Measurements from ENCODE around the gene UTP11. TPM values are rescaled to one million over a fixed set of nuclear protein-coding genes. Genes with fewer than 3 reads are reported as not detected.

Gene UTP11
- total RNA-seq, 2 donors from 2014 or later, result 45.6 to 61.4 TPM

DNA sequence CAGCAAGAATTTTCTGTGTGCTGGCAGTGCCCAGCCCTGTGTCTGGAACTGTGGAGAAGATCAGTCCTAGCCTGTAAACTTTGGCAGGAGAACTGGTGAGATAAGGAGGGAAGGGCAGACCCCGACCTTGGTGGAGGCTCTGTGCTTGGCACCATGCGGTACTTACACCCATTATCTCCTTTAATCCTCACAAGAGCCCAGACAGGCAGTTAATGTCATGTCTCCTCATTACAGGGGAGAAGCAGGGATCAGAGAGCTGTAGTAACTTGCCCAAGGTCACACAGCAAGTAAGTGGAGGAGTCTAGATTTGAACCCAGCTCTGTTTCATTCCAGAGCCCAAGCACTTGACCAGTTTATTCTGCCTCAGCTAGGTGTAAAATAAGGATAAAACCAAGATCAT is 48.0 kb downstream of the UTP11 start:
- intact Hi-C loops (cut with DNase I), result no loop called here

DNA sequence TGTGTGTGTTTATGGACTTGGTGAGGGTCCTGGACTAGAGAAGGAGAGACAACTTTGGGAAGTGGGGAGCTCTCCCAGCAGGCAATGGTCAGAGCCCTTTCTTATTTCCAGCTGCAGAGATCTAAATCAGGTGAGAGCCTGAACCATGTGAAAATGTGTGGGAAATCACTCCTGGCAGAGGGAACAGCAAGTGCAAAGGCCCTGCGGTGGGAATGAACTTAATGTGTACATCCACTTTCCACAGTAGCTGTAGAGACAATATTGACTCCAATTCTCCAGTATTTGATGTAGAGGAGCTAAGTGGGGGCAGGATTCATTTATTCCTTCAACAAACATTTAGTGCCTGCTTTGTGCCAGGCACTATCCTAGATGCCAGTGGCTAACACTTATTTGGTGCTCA is 48.8 kb downstream of the UTP11 start:
- intact Hi-C loops (cut with DNase I), result no loop called here
- no peak for DNase-seq (ENCODE audit: low spot score)

More for the DNA sequence above, 48.0 kb downstream of the UTP11 start:
- no peak for DNase-seq (ENCODE audit: low spot score)

DNA sequence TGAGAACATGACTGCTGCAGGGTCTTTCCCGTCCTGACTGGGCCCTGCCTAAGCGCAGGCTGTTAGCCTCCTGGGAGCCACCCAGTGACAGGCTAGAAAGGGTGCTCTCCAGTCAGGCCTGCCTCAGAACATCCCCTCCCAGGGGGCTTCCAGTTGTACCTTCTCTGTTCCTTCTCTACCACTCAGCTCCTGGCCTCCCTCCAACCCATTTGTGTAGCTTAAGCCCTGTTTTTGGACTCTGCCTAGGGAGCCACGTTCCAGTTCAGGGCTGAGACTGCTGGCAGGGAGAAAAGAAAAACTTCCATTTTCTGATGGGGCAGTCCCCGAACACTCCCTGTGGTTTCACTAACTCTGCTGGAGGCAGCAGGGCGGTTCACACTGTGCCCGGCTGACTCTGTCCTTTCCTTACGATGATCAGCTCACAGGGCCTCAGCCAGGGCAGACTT is 49.4 kb downstream of the UTP11 start:
- intact Hi-C loops (cut with DNase I), result no loop called here
- no peak for DNase-seq (ENCODE audit: low spot score)

DNA sequence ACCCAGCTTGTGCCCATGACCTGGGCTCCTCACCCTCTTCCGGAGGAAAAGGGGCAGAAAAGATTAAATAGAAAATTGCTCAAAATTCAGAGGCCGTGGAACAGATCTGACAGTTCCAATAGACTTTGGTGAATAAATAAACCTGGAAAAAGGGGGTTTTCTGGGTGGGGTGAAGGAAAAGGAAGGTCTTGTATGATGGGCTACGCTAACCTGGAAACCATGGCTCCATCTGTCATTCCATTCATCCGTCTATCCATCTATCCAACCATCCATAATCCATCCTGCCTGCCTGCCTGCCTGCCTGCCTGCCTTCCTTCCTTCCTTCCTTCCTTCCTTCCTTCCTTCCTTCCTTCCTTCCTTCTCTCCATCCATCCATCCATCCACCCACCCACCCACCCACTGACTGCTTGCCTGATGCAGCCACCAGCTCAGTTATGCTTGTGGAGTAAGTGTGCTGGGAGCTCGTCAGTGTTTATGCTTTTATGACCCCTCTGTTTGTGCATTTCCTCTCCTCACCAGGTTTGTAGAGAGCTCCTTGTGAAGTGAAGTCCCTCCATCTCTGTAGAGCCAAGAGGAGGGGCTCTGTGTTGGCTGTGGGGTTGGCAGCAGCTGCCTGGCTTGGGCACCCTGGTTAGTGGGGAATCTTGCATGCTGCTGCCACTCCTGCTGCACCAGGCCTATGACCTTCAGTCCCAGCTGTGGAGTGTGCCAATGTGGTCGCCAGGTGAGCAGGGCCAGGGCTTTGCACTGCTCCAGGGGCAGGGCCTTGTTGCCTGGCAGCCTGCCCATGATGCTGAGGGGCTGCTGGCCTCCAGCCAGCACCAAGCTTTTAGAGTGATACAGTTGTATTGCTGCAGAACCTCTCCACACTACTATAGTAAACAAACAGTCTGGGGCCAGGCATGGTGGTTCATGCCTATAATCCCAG is 50.1 kb downstream of the UTP11 start:
- no peak for DNase-seq (ENCODE audit: low spot score)
- intact Hi-C loops (cut with DNase I), result no loop called here

DNA sequence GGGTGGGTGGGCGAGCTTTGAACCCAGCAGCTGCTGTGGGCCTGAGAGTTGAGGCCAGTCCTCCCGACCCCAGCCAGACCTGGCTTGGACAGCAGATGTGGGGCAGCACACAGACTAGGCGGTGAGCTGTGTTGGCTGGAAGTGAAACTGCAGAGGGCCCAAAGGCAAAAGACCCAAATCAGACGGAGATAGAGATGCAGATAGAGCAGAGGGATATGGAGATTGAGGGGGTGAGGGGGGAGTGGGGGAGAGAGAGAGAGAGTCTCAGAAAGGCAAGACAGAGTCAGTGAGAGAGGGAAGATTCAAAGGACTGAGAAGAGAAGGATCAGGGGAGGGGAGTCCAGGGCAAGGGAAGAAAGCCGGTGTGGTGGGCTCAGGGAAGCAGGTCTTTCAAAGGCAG is 51.1 kb downstream of the UTP11 start:
- DNase-seq (ENCODE audit: low spot score), result no peak
- intact Hi-C loops (cut with DNase I), result no loop called here

DNA sequence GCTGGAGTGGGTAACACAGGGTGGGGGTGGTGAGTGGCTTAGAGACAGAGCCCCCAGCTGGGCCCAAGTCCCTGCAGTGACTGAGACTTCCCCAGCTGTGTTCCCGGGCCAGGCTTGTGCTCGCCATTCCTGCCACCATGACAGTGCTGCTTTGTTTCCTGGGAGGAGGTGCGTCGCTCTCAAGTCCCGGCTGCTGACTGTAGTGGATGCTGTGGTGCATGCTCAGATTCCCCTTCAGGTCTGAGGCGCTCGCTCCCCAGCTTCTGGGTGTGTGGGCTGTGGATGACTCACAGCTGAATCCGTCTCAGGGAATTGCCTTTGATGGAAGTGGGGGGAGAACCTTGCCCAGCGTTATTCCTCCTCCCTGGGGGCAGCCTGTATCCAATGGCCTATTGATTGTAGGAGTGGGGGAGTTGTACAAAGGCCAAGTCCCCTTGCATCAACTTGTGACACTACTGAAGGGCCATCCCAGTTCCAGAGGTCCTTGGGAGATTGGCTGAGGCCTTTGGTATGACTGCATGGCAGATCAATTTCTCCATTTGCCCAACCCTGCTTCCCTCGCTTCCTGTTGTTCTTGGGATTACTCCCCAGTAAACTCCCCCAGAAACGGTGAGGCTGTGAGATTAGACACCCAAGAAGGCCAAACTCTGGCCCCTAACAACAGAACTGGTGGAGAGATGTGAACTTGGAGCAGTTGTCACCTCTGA is 51.8 kb downstream of the UTP11 start:
- intact Hi-C loops (cut with DNase I), result no loop called here
- DNase-seq (ENCODE audit: low spot score), result no peak

DNA sequence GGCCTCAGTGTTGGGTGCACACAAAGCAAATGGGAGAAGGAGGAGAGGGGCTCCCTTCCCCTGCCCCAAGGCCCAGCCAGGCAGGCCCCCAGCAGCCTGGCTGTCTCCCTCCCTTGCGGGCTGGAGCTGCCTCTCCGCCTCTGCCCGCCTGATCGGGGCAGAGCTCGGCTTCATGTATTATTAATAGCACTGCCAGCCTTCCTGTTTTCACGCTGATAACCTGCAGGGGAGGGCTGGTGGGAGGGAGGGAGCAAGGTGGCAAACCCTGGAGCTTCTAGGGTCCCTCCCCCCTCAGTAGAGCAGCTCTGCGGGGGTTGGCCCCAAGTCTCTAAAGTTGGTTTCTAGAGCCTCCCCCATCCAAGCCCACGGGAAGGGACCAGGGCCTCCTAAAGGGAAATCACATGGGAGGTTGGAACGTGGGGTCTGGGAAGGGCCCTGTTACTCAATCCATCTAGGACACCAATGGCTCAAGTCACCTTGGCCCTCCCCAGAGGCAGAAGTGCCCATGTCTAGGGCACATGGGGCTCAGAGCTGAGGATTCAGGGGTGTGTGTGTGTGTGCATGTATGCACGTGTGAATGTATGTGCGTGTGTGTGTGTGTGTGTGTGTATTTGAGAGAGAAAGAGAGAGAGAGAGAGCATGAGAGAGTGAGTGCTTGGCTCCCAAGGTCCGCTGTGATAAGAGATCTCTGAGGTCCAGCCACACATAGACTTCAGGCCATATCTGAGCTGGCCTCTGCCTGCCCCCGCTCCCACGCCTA is 55.9 kb downstream of the UTP11 start:
- no peak for DNase-seq (ENCODE audit: low spot score)
- intact Hi-C loops (cut with DNase I), result no loop called here

DNA sequence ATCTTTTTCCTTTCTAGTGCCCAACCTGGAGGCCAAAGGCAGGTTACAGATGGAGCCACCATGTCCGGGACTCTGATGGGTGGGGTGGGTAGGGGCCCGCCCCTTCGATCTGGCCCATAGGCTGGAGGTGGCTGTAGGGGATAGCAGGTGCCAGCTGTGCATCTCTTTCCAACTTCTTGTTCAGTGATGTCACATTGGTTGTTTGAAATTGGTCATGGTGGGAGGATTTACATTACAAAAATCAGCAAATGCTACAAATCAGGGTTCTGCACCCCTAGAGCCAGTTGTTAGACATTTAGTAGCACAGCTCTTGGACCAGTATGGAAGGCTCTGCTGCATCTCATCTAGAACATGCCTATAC is 56.4 kb downstream of the UTP11 start:
- no peak for DNase-seq (ENCODE audit: low spot score)
- intact Hi-C loops (cut with DNase I), result loop anchor here in 1 of 2 donors (1.0 kb wide), 1 partner anchor 21 kb away; no protein-coding TSS in a partner anchor

DNA sequence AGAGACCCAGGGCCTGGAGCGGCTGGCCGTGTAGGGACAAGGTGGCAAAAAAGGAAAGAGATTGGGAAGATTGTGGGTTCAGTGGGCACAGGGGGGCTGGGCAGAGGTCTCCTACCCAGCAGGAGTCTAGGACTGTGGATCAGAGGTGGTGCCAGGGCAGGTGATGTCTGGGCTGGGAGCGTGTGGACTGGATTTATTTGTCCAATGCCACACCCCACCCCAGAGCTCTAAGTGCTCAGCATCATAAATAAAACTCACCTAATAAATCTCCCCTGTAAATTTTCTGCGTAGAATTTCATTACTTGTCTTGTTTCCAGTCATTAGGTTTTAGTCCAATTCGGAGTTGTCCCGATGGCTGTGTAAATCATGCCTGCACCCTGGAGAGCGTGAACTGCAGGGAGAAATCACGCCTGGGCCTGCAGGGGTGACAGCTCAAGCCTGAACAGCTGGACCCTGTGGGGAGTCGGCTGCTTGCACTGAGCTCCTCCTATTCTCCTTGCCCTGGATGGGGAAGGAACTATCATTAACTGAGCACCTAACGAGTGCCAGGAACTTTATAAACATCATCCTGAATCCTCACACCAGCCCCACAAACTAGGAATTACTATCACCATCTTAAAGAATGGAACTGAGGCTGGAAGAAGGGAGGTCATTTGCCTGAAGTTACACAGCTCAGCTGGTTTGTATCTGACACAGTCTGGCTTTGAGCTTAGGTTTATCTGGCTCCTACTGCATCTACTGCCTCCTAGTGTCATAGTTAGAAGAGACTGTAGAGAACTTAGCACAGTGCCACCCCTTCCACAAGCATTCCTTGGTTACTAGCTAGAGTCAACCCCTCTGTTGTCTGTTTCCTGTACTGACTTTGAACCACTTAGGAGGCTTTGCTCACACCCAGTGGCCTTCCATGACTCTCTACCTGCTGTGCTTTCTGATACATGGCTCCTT is 59.0 kb downstream of the UTP11 start:
- no peak for DNase-seq (ENCODE audit: low spot score)
- intact Hi-C loops (cut with DNase I), result no loop called here

DNA sequence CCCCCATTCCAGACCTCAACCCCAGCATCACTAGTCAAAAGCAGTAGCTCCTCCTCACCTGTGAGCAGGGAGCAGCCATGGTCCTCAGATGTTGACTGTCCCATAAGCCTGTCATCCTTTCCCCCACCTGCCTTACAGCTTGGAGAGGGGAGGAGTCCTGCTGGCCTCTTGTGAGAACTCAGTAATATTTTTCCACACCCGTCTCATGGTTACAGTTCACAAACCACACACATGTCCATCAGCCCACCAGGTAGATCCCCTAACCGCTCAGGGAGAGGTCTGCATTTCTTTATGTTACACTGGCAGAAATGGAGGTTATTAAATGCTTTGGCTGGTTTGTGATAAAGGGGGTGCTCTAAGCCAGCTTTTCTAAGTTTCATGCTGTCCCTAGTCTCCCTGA is 60.3 kb downstream of the UTP11 start:
- intact Hi-C loops (cut with DNase I), result no loop called here
- no peak for DNase-seq (ENCODE audit: low spot score)

DNA sequence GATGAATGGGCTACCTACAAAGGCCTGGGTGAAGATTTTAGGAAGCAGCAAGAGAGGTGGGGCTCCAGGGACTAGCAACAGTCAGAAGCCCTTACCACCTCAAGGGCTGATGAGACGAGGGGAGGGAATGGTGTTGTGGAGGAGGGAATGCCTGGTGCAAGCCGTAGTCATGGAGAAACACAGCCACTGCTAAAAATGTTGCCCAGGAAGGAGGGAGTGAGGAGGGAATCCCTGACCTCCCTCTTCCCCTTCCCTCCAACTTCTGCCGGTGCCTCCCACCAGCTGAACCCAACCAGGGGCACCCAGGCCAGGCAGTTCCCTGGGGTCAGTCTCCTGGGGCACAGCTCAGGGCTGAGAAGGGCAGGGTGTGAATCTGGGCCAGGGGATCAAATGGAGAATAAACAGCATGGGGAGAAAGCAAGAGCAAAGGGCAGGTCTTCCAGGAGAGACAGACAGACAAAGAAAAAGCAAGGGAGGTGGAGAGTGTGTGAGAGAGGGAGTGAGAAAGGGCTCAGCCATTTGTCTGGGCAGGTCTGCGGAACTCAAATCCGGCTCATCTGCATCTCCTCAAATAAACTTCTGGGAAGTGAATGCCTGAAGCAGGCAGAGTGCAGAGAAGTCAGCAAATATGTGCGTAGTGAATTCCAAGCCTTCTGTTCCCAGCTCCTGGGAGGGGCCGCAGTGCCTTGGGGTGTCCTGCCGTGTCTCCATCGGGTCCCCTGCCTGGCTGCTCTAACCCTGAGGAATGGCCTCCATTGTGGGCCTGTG is 61.2 kb downstream of the UTP11 start:
- intact Hi-C loops (cut with DNase I), result no loop called here

DNA sequence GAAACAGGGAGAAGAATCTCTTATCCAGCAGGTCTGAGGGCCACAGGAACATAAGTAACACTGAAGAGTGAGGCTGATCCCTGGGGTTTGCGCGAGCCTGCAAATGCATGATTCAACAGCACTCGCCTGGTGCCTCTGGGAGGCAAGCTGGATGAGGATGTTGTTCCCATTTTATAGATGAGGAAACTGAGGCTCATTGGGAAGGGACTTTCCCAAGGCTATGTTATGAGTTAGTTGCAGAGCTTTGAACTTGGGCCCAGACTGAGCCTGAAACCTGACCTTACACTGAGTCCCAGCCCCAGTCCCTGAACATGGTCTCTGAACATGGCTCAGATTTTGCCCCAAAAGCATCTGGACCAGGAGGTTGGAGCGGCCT is 61.8 kb downstream of the UTP11 start:
- intact Hi-C loops (cut with DNase I), result no loop called here
- DNase-seq (ENCODE audit: low spot score), result no peak

More for the DNA sequence above, 61.2 kb downstream of the UTP11 start:
- no peak for DNase-seq (ENCODE audit: low spot score)

Other genes with a start within 250 kb of the UTP11 start
- under 1 TPM in 1 of 2 donors, not detected in 1; 0.05 TPM for gene EPHA10, start 247.6 kb upstream of the UTP11 start, total RNA-seq
- gene MANEAL, start 218.9 kb upstream of the UTP11 start, total RNA-seq, result 1 to 10 TPM; 1.8 to 1.9 TPM
- gene C1orf122, start 204.9 kb upstream of the UTP11 start, total RNA-seq, result 10 to 100 TPM; 40.2 to 42.1 TPM
- gene YRDC, start 204.5 kb upstream of the UTP11 start, total RNA-seq, result 10 to 100 TPM in 1 of 2 donors, 1 to 10 TPM in 1; 7.1 to 12.0 TPM
- 10 to 100 TPM; 17.8 to 19.8 TPM for gene MTF1, start 153.1 kb upstream of the UTP11 start, total RNA-seq
- 10 to 100 TPM; 28.9 to 31.2 TPM for gene INPP5B, start 65.7 kb upstream of the UTP11 start, total RNA-seq
- gene SF3A3, start 22.7 kb upstream of the UTP11 start, total RNA-seq, result 10 to 100 TPM; 42.7 to 48.6 TPM
- 10 to 100 TPM; 55.6 to 80.7 TPM for gene FHL3, start 7.2 kb upstream of the UTP11 start, total RNA-seq
- under 1 TPM; 0.28 to 0.29 TPM for gene POU3F1, start 34.1 kb downstream of the UTP11 start, total RNA-seq

All from posterior vena cava (tissue), 2 donors.